Measurements from ENCODE around the gene PIK3R5. TPM values are rescaled to one million over a fixed set of nuclear protein-coding genes. Genes with fewer than 3 reads are reported as not detected.

Gene PIK3R5
- total RNA-seq, 1 donor from 2014 or later = not detected

DNA sequence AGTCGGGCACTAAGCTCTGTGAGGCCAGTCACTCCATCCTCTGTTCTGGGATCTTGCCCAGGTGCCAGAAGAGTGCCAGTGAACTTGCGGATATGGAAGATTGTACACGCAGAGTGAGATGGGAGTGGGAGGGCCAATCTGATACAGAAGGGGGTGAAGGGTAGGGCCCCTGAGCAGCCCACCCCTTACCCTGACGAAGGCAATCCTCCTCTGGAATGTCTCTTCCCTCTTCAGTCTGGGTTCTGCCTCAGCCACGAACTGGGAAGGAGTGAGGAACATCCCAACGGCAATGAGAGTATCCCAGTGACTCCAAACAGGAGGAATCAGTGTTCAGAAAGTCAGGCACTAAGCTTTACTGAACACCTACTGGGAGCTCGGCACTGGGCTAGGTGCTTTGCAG is 86.1 kb downstream of the PIK3R5 start:
- no peak for DNase-seq (ENCODE audit: low read depth in 2 of 2)

DNA sequence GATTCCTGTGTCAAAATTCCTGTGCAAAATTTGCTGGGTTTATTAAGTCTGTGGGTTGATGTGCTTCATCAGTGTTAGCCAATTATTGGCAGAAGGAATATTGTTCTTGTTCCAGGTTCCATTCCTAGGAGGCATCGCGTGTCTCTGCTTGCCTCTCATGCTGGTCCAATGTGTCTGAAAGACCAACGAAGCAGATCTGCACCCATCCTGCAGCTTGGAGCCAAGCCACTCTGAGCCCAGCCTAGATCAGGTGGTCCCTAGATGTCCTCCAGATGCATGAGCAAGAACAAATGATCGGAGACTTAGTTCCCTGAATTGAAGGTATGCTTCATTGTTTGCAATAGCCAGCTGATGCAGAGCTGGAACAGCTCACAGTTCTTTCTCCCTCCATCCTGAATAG is 87.5 kb downstream of the PIK3R5 start:
- no peak for DNase-seq (ENCODE audit: low read depth in 2 of 2)

DNA sequence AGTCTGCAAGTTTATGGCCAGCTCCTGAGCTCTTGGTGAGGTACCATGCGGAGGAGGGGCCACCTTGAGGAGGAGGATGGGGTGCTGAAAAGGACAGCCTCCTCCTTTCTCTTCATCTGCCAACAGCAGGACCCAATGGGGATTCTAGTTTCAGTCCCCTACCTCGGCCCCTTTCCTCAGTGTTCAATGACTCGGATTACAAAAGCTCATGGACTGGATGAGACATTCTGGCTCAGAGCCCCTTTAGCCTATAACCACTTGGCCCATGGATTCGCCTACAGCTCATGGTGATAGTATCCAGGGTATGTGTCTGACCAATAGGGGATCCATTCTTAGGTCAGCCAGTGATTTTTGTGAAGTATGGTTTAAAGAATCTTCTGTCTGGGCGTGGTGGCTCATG is 89.5 kb downstream of the PIK3R5 start:
- no peak for DNase-seq (ENCODE audit: low read depth in 2 of 2)

DNA sequence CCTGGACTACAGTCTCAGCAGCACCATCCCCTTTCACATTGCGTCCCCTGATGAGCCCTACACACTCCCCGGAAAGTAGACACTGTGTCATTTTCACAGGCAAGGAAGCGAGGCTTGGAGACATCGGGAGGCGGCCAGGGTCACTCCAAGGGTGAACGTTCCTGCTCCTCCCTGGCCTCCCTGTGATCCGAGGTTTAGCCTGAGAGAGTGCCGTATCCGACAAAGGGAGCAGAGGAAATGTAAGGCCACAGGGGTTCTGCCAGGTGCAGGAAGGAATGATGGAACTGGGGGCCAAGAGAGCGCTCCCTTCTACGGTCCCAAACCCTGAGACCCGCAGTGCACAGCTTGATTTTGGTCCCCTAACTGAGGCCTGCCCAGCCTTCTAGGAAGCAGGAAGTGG is 90.1 kb downstream of the PIK3R5 start:
- DNase-seq (ENCODE audit: low read depth in 2 of 2) = no peak

DNA sequence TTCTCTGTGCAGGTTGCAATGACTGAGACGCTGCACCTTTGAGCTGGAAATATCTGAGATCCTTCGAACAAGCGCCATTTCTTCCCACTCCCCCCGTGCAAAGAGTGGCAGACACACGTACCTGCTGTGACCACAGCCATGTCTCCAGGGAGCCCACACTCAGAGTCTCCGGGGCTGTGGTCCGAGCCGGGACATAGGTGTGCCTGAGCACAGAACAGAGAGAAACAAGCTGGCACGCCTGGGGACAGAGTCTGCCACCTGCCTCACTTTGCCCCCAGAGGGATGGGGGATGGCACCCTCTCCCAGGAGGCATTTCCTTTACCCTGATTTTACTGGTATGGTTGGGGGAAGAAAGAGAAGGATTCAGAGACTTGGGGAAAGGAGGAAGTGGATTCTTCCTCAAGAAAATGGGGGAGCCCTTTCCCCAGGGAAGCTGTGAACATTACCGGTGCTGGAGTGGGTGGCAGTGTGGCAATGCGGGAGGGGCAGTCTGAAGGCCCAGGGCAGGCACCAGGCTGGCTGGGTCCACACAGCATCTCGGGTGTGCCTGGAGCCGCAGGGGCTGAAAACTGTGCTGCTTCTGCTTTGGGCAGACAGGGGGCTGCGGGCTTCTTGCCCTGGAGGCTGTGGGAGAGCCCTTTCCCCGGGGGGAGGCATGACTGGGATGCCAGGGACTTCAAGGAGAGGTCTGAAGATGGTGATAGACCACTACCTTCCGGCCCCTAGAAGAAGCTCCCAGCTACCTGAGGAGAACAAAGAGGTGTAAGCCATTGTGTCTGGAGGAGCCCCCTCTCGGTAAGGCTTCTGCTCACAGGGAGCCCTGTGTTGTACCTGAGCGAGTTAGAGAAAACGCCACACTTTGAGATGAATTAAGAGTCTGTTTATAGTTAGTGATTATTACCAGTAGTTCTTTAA is 91.4 kb downstream of the PIK3R5 start:
- DNase-seq (ENCODE audit: low read depth in 2 of 2) = no peak

DNA sequence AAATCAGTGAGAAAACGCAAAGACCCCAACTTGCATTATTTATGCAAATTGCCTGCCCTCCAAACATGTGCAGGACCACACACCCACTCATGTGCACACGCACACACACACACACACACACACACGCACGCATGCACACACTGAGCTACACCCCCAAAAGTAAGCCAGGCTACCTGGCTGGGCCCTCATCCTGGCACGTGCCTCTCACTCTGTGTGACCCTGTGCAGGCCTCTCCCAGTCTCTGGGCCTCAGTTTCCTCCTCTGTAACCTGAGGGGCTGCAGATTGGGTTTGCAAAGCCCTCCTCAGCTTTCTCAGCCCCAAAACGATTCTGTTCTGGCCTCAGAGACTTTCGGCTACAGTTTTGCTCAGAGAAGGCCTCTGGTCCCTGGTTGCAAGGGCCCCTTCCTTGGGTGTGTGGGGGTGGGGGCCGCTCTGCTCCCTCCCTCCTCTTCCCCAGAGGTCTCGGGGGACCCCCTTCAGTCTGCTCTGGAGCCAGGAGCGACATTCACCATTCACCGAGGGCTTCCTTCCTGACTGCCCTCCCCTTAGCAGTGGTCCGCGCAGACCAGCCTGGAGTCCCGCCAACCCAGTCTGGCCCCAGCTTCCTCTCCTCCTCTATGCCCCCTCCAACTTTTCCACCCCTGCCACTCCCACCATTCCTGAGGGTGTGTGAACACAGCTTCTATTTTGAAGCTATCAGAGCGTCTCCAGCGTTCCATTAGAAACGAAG is 92.6 kb downstream of the PIK3R5 start:
- DNase-seq (ENCODE audit: low read depth in 2 of 2) = no peak

DNA sequence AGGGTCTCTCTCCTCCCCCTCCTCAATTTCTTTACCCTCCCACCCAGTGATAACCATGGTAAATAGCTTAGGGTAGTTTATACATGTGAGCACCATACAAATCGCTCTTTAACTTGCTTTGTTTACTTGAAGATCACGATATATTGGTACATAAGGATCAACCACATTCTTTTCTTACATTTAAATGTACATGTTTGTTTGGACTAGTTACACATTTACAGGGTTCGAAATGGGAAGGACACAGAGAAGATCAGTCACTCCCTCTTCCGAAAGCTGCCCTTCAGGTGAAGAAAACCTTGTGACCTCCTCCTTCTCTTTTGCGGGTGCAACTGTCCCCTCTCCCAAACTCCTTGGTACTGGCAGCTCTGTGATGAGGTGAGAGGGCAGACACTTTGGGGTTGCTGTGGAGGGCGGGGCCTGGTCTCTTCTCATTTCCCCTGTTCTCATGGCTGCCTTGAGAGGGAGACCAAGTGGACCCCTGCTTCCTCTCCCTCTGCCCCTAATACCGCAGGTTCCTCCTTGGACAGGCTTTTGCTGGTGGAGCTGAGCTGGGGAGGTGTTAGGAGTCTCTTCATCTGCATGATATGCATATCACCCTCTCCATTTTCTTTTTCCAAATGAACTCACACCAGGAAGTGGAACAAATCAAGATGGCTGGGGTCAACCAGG is 93.3 kb downstream of the PIK3R5 start:
- no peak for DNase-seq (ENCODE audit: low read depth in 2 of 2)

DNA sequence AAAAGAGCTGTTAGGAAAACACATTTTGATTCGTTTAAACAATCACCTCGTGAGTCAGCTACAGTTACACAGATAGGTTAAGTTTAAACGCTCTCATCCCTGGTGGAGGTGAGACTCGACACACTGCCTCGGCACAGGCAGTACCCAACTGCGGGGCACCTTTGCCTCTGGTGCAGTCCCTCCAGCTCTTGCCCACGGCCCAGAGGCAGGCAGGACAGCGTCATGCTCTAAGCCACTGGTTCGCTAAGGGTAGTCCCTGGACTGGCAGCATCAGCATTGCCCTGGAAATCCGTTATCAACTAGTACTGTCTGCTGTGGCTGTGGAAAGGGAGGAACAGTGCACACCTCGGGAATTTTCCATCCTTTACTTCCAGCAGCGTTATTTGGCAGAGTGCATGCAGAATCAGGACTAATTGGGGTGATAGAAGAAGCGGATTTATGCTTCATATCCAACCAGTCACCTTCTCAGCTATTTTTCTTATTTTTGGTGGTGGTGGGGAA is 94.4 kb downstream of the PIK3R5 start:
- no peak for DNase-seq (ENCODE audit: low read depth in 2 of 2)

DNA sequence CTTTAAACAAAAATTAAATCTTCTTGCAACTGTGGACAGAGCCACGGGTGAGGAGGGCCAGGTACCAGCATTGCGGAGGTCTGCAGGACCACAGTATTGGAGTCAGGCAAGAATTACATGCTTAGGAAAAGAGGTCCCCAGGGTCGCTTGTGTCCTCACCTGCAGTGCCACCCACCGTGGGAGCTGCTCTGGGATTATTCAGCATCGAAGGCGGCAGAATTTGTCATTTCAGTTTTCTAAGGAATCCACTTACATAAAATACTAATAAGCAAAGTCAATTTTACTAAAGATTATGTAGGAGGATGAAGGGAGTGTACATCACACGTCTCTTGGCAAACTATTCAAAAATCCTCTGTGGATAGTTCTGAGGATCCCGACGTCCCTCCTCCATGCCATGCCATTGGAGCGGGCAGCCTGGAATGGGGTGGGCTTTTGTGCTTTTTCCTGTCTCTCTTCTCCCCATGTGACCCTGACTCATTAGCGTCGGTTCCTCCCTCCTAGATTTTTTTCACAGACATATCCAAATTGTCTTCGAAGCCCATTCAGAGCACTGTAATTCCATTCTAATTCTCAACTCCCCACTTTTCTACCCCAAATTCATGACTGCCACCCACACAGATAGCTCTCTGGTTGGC is 95.0 kb downstream of the PIK3R5 start:
- DNase-seq (ENCODE audit: low read depth in 2 of 2) = no peak

DNA sequence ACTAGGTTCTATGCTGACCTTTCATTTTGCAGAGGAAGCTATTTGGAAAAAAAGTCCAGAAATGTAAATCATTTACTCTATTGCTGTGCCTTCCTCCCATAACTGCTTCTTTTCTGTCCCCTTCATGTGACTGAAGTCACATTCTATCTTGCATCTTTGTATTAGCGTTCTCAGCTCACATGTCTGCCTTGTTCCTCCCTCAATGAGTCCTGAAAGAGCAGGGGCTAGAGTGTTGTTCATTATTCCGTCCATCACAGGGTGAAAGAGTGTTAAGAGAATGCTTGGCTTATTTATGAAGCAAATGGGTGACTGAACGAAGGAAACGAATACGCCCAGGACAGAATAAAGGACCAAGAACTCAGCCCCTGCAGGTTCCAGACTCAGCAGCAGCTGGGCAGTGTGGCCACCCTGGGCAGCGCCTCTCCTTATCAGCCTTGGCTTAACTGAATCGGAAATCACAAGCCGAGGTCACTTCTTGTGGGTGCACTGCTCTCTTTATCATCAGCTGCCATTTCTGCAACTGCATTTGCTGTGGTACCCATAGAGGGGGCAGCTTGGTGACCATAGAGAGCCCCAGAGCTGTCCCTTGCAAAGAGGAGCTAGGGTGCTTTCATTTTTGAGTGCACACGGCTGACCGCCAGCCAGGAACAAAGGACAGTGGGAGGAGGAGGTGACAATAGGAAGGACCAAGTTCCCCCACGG is 96.2 kb downstream of the PIK3R5 start:
- no peak for DNase-seq (ENCODE audit: low read depth in 2 of 2)

DNA sequence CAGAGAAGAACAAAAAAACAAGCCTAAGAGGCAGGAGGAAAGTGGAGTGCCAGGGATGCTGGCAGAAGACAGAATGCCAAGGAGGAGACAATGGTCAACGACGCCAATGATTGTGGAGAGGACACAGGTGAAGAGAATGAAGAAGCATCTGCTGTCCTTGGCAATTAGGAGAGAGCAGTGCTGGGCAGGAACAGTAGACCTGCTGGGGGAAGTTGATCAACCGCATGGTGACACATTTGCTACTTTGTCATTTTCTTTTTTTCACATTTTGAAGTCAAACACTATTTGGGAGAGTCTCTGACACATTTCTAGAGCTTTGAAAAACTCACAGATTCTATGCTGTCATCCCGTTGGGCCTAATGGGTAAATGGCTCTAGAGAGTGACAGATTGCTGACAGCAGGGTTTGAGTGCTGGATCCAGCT is 97.0 kb downstream of the PIK3R5 start:
- no peak for DNase-seq (ENCODE audit: low read depth in 2 of 2)

DNA sequence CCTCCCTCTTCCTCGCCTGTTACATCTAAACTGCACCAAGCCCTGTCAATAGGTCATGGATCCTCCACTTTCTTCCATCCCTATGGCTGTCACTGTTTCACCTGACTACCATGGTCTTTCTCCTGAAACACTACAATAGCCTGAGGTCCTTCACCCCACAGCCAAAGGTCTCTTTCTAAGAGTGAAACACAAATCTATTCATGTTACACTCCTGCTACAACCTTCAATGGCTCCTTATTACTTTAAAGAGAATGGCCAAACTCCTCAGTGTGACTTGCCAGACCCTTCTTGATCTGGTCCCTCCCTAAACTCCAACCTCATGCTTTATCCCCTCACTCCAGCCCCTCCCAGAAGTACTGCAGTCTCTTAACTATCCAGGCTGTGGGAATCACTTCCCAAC is 97.4 kb downstream of the PIK3R5 start:
- no peak for DNase-seq (ENCODE audit: low read depth in 2 of 2)

DNA sequence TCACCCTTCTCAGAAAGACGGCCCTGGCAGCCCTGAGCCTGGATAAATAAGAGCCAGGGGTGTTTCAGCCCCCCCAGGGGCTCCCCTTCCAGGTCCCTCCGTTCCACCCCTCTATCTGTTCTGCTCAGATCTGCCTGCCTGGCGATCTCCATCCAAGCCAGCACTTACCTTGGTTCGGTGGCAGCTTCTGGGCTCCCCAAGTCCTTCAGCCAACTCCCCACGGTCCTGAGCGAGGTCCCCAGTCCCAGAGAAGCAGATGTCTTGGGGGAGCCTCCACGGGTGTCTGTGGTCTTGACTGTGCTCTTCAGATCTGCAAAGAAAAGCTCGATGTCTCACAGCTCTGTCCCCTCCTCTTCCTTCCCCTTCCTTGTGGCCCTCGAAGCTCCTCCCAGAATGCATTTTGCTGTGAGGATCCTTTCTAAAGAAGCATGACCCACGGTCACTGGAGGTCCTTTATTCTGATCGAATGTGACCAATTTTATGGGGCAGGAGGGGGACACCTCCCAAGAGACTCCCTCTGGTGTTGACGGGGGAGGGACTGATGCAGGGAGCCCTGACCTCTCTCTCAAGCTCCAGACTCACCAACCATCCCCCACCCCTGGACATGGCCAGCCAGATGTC is 98.0 kb downstream of the PIK3R5 start, which contains the start of gene PIK3R6:
PIK3R6 (minus strand) TSS at position 314 of the 621 bp plus-strand sequence. CDS start 17,880 bp downstream, outside the sequence.
- DNase-seq (ENCODE audit: low read depth in 2 of 2) = no peak

DNA sequence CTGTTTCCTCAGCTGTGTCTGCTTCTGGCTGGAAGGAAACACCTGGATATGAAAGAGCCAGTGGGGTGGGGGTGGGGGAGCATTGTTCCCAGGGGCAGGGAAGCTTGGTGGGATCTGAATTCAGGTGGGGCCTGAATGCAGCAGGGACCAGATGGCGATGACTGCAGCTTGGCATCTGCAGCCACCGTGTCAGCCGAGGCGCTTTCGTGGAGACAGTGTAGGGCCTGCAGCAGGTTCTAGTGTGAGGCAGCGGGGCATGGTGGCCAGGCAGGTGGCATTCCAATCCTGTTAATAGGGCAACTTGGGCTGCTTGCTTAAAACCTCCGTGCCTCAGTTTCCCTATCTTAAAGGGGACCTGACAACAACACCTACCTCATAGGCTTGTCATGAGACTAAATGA is 99.7 kb downstream of the PIK3R5 start:
- DNase-seq (ENCODE audit: low read depth in 2 of 2) = no peak

DNA sequence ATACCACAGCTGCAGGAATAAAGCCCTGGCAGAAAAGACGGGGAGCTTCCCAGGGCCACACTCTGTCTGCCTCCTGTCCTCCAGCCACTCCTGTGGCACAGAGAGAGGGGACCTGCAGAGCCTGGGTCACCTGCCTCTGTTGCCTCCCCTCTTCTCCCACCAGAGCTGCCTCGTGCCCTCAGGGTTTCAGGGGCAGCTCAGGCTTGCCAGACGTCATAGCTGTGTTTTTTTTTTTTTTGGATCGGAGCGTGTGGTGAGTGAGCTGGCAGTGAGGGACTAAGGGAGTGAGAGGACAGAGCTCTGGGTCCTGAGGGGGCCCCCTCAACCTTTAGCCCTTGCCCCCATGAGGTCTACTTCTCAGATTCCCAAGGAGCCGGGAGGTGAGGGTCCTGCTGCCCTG is 100.1 kb downstream of the PIK3R5 start:
- no peak for DNase-seq (ENCODE audit: low read depth in 2 of 2)

DNA sequence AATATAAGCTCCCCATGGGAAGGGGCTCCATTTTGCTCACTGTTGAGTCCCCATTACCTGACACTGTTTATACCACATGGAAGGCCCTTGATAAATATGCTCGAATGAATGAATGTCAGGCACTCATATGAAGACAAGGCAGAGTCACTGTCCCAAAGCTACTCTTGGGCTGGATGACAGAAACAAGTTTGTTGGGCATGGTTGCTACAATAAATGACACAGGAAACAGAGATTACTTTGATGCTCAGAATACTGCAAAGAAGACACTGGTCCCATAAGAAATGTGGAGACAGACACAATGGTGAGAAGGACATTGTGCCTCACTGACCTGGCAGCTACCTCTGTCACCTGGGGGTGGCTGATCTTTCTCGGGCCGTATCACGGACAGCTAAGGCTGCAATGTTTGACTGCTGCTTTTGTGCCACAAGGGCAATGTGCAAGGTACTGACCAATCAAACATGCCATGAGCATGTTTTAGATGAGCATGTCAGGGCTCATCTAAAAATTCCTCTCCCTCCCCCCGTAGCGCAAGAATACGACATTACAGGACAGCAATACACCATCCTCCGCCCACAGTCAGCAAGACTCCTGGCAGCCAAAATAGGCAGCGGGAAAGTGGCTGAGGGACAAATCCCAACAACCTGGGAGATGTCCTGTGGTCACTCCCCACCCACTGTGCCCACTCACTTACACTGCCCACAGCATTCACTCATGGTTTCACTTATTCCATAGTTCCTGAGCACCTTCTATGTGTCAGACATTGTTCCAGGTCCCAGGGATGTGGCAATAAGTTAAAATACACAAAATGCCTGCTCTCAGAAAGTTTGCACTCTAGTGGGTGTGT is 103.1 kb downstream of the PIK3R5 start:
- no peak for DNase-seq (ENCODE audit: low read depth in 2 of 2)

DNA sequence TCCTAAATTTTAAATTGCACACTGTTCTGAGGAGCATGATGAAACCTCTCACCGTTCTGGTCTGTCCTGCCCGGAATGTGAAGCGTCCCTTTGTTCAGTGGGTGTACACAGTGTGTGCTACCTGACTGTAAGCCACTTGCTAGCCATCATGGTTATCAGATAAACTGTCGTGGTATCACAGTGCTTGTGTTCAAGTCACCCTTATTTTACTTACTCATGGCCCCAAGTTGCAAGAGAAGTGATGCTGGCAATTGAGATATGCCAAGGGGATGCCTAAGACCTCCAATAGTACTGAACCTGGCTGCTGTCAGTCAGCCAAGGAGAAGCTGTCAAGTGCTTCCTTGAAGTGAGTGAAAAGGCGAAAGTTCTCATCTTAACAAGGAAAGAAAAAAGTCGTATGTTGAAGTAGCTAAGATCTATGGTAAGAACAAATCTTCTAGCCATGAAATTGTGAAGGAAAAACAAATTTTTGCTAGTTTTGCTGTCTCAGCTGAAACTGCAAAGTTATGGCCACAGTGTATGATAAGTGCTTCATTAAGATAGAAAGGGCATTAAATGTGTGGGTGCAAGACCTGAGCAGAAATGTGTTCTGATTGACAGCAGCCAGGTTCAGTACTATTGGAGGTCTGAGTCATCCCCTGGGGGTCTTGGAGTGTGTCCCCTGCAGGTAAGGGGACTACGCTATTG is 103.9 kb downstream of the PIK3R5 start:
- no peak for DNase-seq (ENCODE audit: low read depth in 2 of 2)

DNA sequence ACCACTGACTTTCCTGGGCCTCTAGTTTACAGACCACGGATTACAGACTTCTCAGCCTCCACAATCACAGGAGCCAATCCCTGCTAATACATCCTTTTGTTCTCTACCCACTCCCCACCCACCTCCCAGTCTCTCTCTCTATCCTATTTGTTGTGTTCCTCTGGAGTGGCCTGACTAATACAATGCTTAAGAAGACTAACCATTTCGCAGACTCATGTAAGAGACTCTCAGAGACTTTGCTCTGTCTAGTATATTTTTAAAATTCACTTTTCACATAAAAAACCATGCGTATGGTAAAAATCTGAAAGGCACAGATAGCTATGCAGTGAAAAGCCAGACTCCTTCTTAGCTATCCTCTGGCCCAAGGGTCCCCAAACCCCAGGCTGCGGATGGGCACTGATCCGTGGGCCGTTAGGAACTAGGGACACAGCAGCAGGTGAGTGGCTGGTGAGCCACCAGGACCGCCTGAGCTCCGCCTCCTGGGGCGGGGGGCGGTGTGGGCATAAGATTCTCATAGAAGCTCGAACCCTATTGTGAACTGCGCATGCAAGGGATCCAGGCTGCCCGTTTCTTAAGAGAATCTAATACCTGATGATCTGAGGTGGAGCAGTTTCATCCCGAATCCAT is 105.6 kb downstream of the PIK3R5 start:
- no peak for DNase-seq (ENCODE audit: low read depth in 2 of 2)

All from dermis microvascular lymphatic vessel endothelial cell (primary cell).